Loucy (cell line): ENCODE measurements around the gene TCF7.

ENCODE experiments used
- CTCF ChIP-seq: fragments of 200-600 bp; sonication (generic); conservative IDR thresholded peaks from 2 replicates; pipeline ENCODE4 v1.5.1; 2014; ENCODE audit warnings: mild to moderate bottlenecking, antibody characterized with exemption, low read length
- EZH2phosphoT487 ChIP-seq: fragments of 200-600 bp; IDR thresholded peaks from 2 replicates; pipeline ENCODE4 v1.6.1; 2018; ENCODE audit warnings: antibody characterized with exemption, mild to moderate bottlenecking, moderate library complexity, borderline replicate concordance

- no peak for TF ChIP-seq CTCF
- TF ChIP-seq EZH2phosphoT487 = no peak
These were observed 57.5 kb downstream of the TCF7 start for GRCh38 chr5:134171972-134172371.
